ENCODE results near the gene IRF6.

IRF6 gene

DNA sequence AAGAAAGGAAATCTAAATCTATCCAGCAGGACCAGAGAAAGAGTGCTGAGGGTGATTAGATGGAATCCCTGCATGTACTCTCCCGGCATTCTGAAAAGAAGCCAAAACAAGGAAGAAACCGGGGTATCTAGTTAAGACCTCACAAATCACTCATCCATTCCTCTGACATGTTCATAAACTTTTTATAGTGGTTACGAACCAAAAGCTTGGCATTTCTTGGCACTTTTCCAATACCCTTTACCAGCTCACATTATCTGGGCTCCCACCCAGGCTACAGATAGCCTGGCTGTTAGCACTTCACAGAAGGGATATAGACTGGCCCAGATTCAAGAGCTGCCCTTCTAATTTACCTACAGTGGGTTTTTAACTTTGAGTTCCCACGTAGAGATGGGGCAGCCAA lies 19.8 kb downstream of the IRF6 start:
- FAIRE-seq, result no peak

DNA sequence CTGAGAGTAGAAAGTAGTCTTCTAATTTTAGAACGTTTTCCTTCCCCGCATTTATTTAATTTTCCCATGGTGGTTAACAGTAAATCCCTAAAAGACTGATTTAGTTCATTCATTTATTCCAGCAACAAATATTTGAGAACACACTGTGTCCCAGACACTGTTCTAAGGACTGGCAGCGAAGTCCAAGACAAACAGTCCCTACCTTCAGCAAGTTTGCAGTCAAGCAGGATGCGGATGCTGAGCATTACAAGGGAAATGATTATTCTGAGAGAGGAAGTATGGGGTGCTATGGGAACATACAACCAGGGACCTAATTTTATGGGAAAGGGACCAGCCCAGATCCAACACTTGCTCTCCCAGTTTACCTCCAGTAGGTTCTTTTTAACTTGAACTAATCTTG lies 20.4 kb downstream of the IRF6 start:
- FAIRE-seq, result no peak

DNA sequence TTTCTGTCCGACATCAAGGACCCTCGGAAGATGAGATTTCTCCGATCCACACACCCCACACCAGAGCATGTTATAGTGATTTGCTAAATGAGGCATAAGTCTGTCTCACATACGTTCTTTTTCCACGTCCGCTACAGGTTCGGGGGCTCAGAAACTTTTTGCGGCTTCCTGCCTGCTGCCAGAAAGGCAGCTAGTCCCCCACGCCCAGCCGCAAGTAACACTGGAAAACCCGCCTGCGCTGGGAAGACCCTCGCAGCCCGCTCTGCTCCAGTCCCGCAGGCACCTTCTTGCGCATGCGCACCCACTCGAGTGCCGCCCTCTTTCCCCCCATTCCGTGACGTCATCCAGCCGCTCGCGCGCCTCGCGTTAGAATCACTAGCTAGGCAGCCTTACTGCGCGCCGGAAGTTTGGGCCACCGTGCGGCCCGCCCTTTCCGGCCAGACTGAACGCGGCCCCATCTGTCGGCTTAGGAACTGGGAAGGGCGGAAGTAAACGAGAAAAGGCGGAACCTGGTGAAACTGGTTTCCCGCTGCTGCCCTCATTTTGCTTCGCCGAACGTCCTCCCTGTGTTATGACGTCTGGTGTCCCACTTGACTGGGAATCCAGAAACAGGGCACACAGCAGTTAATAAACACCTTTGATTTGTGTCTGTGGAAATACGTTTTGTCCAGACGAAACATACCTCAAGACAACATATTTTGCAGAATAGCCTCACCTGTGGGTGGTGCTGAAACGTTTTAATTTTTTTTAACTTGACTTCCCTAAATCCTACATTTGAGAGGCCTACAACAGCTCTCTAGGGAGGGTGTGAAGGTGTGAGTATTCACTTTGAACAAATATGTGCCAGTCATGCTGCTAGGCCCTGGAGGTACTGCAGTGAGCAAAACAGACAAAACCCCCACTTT lies 21.4 kb downstream of the IRF6 start, which contains the start of gene C1orf74:
Gene C1orf74, minus strand, starts transcription at position 295 of the 905 bp plus-strand sequence. CDS start 925 bp downstream, outside the sequence.
- peak; percentile 93 for FAIRE-seq

DNA sequence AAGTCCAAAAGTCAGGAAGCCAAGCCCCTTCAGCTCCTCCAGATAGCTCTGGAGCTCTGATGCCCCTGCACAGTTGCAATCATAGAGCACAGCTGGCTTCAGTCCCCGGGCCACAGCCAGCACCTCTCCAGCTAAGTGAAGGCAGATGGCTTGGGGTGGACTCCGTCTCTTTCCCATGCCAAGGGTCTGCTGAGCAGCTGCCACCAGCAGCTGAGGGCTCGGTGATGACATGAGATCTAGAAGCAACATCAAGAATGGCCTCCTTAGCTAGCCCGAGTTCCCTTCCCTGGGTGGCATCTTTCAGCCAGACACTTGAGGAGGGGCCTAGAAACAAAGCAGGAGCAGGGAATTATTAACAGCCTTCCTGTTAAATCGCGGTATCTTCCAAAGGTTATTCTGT lies 22.6 kb downstream of the IRF6 start:
- FAIRE-seq, result no peak

DNA sequence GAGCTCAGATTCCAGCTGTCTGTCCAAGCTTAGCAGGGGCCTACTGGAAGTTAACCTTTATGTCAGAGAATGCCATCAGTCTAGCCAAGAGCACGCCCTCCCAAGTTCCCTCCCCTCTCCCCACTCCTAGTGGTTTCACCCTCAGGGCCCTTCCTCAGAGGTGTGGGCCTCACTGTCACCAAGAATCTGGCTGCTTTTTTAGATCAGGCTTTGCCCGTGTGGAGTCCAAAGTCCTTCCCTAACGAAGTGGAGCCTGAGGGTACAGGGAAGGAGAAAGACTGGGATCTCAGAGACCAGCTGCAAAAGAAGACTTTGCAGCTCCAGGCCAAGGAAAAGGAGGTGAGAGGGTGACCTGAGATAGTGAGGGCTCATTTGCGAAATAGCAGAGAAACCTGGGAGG lies 25.7 kb downstream of the IRF6 start:
- FAIRE-seq, result no peak

DNA sequence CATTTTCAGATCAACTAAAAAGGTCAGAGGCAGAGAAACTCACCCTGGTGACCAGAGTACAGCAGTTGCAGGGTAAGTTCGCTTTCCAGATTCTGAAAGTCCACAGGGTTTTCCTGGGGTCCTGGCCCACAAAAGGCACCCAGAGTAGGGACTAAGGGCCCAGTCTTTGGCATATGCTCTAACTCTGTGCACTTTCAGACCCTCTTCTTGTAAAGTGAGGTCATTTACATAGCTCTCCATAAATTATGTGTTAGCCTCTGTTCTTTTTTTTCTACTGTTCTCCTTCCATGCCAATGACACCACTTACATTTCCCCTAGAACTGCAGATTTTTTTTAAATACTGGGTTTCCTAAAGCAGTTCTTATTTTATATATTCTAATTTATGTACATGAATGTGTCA lies 27.8 kb downstream of the IRF6 start:
- no peak for FAIRE-seq

DNA sequence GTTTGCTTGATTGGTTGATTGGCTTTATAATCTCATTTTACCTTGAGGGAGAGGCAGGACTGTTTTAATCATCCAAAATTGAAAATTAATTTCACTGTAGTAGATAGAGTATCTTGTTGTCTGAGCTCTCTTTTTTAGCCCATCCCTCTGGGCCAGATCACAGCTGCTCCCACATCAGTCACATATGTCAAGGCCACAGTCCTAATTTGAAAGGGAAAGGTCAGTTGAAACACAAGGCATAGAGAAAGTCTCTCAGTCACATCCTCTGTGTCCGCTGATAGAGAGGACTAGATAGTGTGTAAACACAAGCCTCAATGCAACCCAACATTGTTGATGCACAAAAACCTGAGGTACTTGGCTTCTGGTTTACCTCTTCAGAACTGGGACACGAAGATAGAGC lies 28.4 kb downstream of the IRF6 start:
- no peak for FAIRE-seq

DNA sequence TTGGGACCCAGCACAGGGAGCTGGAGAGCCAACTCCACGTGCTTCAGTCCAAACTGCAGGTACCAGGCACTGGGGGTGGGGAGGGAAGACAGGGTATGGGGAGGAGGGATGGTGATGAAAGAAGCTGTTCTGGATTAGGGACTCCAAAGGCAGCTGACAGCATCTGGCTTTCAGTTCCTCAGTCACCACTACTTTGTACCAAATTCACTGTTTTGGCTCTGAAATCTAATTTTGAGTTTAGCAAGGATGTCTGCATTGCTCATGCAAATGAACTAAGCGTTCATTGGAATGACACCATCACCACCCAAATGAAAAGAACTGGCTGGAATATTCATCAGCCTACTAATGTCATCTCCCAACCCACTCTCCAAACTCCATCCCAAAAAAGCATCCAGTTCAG lies 30.3 kb downstream of the IRF6 start:
- no peak for FAIRE-seq

DNA sequence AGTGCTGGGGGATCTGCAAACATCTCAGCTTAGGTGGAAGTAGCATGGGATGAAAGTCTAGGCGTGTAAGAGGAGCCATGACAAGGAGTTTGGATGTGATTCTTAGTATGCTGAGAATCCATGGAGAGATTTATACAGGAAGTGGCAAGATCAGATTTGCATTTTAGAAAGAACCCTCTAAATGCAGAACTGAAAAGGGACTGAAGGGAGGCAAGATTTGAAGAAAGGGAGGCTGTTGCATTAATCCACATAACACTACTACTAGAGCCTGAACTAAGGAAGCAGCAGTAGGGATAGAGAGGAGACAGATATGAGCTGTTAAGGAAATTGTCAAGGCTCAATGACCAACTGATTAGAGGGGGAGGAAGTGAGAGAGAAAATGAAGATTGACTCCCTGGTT lies 31.4 kb downstream of the IRF6 start:
- no peak for FAIRE-seq

DNA sequence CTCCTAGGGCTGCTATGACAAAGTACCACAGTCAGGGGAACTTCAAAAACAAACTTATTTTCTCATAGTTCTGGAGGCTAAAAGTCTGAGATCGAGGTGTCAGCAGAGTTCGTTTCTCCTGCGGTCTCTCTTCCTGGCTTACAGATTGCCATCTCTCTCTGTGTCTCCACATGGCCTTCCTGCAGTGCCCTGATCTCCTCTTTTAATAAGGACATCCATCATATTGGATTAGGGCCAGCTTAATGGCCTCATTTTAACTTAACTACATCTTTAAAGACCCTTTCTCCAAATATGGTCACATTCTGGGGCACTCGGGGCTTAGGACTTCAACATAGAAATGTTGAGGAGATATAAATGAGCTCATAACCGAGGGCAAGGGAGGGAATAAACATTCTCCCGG lies 33.8 kb downstream of the IRF6 start:
- FAIRE-seq, result no peak

DNA sequence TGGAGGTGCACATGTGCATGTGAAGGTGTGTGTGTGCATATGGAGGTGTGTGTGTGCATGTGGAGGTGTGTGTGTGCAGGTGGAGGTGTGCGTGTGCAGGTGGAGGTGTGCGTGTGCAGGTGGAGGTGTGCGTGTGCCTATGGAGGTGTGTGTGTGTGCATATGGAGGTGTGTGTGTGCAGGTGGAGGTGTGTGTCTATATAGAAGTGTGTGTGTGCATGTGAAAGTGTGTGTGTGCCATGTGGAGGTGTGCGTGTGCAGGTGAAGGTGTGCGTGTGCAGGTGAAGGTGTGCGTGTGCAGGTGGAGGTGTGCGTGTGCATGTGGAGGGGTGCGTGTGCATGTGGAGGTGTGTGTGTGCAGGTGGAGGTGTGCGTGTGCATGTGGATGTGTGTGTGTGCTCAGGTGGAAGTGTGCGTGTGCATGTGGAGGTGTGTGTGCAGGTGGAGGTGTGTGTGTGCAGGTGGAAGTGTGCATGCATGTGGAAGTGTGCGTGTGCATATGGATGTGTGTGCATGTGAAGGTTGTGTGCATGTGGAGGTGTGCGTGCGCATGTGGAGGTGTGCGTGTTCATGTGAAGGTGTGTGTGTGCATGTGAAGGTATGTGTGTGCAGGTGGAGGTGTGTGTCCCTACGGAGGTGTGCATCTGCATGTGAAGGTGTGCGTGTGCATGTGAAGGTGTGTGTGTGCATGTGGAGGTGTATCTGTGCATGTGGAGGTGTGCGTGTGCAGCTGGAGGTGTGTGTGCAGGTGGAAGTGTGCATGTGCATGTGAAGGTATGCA lies 35.1 kb downstream of the IRF6 start:
- FAIRE-seq, result no peak

DNA sequence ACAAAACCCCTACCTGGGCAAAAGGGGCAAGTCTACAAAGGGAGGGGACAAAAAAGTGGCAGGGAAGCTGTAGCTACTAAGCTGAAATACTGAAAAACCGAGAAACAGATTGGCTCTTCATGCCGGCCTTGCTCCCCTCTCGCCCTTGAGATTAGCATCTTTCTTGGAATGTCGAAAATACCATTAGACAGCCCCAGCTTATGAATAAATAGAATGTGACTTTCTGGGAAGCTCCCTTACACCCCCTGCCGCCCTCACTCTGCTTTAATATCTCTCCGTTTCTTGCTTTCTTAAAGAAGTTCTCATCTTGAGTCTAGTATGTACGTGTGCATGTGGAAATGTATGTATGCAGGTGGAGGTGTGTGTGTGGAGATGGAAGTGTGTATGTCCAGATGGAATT lies 36.0 kb downstream of the IRF6 start:
- peak; percentile 86 for FAIRE-seq

DNA sequence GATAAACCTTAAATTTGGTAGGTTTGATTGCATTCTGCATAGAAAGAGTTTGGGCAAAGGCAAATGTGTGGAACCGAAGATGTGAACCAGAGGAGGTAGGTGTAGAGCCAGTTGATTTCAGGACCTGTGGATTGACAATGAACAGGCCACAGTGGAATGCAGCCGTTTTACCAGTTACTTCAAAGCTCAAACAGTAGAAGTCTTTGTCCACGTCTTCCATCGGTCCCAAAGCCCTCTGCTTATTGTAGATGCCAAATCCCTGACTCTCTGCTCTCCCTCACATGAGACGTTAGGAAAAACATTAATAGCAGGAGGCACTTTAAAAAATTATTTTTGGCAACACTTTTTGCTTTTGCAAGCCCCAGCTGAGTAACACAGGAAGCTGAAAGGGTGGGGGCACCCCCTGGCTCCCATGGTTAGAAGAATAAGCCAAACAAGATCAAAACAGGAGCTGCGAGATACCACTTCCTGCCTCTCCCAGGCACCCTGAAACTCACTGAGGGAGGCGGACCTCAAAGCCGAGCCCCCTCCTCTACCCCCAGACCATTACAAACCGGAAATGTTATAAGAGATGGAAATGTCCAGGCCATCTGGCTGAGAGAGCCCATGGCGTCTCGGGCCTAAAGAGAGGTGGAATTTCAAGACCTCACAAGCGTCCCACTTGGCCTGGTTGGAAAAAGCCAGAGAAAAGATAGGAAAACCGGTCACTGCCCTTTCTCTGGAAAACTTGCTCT lies 36.6 kb downstream of the IRF6 start:
- peak; percentile 99 for FAIRE-seq

DNA sequence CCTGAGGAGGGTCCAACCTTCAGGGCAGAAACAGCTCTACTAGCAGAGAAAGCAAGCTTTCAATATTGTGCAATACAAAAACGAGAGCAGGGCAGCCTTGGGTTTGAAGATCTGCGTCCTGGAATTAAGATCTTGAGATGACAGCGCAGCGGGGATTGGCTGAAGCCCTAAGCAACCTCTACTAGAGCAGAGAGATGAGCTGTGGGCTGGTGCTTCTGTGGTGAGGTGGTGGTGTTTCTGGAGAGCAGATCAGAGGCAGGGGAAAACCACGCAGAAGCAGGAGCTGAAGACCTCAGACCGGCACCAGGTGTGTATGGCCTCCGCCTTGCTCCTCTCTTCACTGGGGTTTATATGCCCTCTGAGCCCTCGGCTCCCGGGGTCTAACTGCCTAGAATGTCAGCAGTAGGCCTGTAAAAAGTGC lies 37.6 kb downstream of the IRF6 start:
- no peak for FAIRE-seq

DNA sequence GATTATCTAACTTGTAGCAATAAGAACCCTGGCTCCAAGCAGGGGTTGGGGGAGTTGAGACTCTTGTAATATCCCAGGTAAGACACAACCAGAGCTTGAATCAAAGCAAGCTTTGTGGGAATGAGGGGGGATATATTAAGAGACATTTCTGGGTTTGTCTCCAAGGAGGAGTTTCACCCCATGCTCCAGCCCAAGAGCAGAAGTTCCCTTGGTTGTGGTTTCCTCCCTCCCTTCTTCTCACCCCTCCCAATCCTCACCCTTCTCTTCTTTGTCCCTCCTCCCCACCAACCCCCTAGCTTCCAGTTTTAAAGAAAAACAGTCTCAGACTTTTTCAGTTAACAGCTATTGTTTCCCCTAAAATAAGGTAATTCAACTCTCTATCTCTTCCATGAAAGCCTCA lies 38.2 kb downstream of the IRF6 start:
- no peak for FAIRE-seq

DNA sequence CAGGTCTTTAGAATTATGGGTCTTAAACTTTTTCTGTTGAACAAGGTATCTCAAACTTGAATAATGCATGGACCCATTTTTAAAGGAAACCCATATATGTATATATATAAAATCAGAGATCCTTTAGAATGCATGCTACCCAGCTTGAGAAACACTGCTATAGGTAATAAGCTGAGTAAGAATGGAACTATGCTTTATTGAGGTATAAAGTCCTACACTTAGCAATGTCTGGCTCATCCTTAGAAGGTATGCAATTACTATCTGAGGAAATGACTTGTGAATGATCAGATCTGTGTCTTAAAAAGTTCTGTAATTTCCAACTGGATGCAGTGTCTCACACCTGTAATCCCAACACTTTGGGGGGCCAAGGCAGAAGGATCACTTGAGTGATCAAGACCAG lies 38.8 kb downstream of the IRF6 start:
- FAIRE-seq, result no peak

DNA sequence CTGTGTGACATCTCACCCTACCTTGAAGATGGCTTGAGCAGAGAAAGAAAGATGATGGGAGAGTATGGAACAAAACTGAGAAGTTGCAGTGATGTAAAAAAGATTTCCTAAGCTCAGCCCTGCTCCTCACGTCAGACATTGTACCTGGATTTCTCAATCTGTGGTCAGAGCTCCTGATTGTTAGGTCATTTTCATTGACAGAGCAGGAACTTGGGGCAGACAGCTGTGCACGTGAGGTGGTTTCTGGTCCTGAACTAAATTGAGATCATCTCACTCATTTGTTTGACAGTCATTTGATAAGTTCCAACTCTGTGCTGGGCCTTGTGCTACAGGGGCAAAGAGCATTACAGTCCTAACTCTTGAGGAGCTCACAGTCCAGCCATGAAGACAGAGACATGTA lies 39.9 kb downstream of the IRF6 start:
- no peak for FAIRE-seq

DNA sequence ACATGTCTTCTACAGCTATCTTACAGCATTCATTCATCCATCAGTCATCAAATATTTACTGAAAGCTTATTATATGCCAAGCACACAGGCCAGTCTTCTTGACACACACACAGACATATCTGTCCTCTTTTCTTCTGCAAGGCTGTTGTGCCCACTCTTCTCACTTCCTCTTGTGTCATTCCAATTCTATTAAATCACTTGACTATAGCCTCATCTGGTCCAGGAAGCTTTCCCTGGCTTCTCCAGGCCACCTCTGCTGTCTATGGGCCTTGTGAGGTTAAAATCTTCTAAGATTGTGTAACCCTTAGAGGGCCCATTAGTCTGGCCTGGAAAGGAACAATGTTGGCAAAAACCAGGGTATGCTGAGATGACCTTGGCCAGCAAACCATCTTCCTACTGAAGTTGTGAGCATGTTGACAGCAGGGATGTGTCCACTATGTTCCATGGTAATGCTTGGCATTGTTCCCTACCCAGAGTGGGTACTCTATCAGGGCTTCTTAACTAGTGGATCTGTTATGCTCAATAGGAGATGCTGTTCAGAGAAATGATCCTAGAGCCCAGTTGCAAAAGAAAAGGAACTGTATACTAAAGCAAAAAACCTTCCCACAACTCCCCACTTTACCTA lies 44.8 kb downstream of the IRF6 start:
- FAIRE-seq, result no peak

DNA sequence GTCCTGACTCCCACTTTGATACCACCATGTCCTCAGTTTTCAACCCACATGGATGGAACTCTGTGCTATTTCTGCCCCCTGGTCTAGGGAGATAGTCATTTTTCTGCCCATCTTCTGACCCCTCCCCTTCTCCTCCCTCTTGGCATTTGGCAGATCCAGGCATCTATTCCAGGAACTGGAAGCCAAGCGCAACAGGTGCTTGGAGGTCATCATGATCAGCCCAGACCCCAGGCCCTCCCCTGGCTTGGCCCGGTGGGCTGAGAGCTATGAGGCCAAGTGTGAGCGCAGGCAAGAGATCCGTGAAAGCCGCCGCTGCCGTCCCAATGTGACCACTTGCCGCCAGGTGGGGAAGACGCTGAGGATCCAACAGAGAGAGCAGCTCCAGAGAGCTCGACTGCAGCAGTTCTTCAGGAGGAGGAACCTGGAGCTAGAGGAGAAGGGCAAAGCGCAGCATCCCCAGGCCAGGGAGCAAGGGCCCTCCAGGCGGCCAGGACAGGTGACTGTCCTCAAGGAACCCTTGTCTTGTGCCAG lies 46.0 kb downstream of the IRF6 start:
- no peak for FAIRE-seq

DNA sequence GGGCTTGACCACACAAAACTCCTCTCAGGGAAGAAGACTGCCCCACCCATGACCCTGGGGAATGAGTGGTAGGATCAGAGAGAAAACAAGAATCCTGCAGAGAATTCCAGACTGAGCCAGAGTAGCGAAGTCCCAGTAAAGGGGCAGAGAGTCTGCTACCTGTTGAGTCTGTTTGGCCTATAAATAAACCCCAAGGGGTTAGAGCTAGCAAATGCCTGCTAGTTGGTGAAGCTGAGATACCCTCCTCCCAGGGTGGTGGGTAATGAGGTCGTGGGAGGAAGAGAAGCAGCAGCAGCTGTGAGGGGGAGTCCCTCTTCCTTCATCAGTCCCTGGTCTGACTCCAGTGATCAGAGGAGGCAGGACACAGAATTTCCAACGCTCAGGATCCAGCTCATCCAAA lies 47.5 kb downstream of the IRF6 start:
- FAIRE-seq, result no peak

DNA sequence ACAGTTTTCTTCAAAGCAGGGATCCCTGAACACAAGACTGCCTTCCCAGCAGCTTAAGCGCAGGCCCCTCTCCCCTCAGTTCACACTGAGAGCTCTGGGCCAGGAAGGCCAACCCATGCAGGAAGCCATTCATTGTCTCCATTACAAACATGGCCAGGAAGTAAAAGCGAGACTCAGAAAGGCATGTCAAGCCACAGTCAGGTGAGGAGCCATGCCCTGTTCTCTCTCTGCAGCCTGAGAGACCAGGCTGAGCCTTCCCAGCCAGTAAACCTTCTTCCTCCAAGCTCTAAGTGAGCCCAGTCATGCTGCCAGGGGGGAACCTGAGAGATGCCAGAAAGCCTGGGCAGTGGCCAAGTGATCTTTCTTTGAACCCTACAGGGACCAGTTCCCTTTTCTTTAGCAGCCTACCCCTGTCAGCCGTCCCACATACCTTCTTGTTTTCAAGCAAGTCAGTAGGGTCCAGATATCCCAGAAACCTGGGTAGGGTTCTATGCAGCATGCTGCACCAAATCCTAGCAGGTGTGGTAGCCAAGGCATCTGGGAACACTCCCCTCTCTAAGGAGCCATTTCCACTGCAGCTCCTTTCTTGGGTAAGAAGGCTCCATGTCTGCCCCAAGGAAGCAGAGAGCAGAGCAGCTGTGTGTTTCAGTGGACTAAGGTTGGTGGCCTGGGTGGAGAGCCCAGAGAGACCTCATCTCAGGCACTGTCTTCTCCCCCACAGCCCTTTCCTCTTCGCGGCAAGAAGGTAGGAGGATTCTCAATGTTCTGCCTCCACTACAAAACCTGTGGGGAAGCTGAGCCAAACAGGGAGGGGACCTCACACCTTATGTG lies 49.1 kb downstream of the IRF6 start:
- FAIRE-seq, result no peak

All from A204.1 (cell line).